H9 (cell line): ENCODE results near the gene FOS. TPM values are rescaled to one million over a fixed set of nuclear protein-coding genes. Genes with fewer than 3 reads are reported as not detected.

Experiments
- DNase-seq: peaks from one replicate; pipeline ENCODE4 v3.0.0-alpha.2; 2017
- H2AFZ ChIP-seq: one replicate; pipeline ENCODE4 v1.6.1; 2013; ENCODE audit warnings: mild to moderate bottlenecking, low read length, control low read depth, moderate library complexity
- H2AK5ac ChIP-seq: 2 replicates; pipeline ENCODE4 v1.6.1; 2013; ENCODE audit warnings: low read length, control low read depth, mixed read lengths; ENCODE audit not compliant: insufficient read length
- H2BK120ac ChIP-seq: one replicate; pipeline ENCODE4 v1.6.1; 2013; ENCODE audit warnings: low read depth, mild to moderate bottlenecking, low read length, control low read depth, inconsistent platforms; ENCODE audit not compliant: poor library complexity, severe bottlenecking
- H2BK12ac ChIP-seq: 2 replicates; pipeline ENCODE4 v1.6.1; 2013; ENCODE audit warnings: low read length, control low read depth, mixed read lengths, low read depth; ENCODE audit not compliant: insufficient read length
- H2BK15ac ChIP-seq: 2 replicates; pipeline ENCODE4 v1.6.1; 2013; ENCODE audit warnings: low read depth, low read length, control low read depth
- H2BK20ac ChIP-seq: one replicate; pipeline ENCODE4 v1.6.1; 2013; ENCODE audit warnings: low read depth, mild to moderate bottlenecking, low read length, control low read depth, inconsistent platforms; ENCODE audit not compliant: poor library complexity, severe bottlenecking
- H2BK5ac ChIP-seq: 2 replicates; pipeline ENCODE4 v1.6.1; 2013; ENCODE audit warnings: low read length, control low read depth, mixed read lengths; ENCODE audit not compliant: insufficient read length
- H3K14ac ChIP-seq: 2 replicates; pipeline ENCODE4 v1.6.1; 2013; ENCODE audit warnings: low read length, control low read depth; ENCODE audit not compliant: insufficient read depth
- H3K18ac ChIP-seq: 2 replicates; pipeline ENCODE4 v1.6.1; 2013; ENCODE audit warnings: low read depth, mild to moderate bottlenecking, mixed read lengths, low read length, control low read depth; ENCODE audit not compliant: insufficient read length
- H3K23ac ChIP-seq: 2 replicates; pipeline ENCODE4 v1.6.1; 2013; ENCODE audit warnings: low read length, control low read depth, mixed read lengths, low read depth; ENCODE audit not compliant: insufficient read length
- H3K23me2 ChIP-seq: 2 replicates; pipeline ENCODE4 v1.6.1; 2013; ENCODE audit warnings: low read depth, mild to moderate bottlenecking, mixed read lengths, low read length, control low read depth; ENCODE audit not compliant: insufficient read length, poor library complexity, severe bottlenecking
- H3K27ac ChIP-seq: 2 replicates; pipeline ENCODE4 v1.5.1; 2013; ENCODE audit warnings: low read length, control low read depth, mixed read lengths, low read depth; ENCODE audit not compliant: insufficient read length
- H3K27me3 ChIP-seq: 2 replicates; pipeline ENCODE4 v1.6.1; 2013; ENCODE audit warnings: low read length, control low read depth, inconsistent platforms; ENCODE audit not compliant: insufficient read depth
- H3K4ac ChIP-seq: 2 replicates; pipeline ENCODE4 v1.6.1; 2013; ENCODE audit warnings: low read depth, mild to moderate bottlenecking, control low read depth, inconsistent platforms, low read length, moderate library complexity
- H3K4me1 ChIP-seq: 2 replicates; pipeline ENCODE4 v1.6.1; 2013; ENCODE audit warnings: low read length, control low read depth, inconsistent platforms; ENCODE audit not compliant: insufficient read depth
- H3K4me2 ChIP-seq: 2 replicates; pipeline ENCODE4 v1.6.1; 2013; ENCODE audit warnings: low read length, control low read depth, mixed read lengths; ENCODE audit not compliant: insufficient read length, insufficient read depth
- H3K56ac ChIP-seq: 2 replicates; pipeline ENCODE4 v1.6.1; 2013; ENCODE audit warnings: low read depth, mild to moderate bottlenecking, mixed read lengths, low read length, control low read depth; ENCODE audit not compliant: insufficient read length
- H3K79me1 ChIP-seq: 2 replicates; pipeline ENCODE4 v1.6.1; 2013; ENCODE audit warnings: low read depth, mild to moderate bottlenecking, moderate library complexity, low read length, control low read depth, inconsistent platforms; ENCODE audit not compliant: insufficient read depth, poor library complexity, severe bottlenecking
- H3K79me2 ChIP-seq: 2 replicates; pipeline ENCODE4 v1.6.1; 2013; ENCODE audit warnings: low read length, control low read depth, inconsistent platforms; ENCODE audit not compliant: insufficient read depth
- H3K9ac ChIP-seq: 2 replicates; pipeline ENCODE4 v1.6.1; 2013; ENCODE audit warnings: low read length, control low read depth, mixed read lengths; ENCODE audit not compliant: insufficient read length; ENCODE audit errors: extremely low read depth
- H3K9me3 ChIP-seq: one replicate; pipeline ENCODE4 v1.6.1; 2013; ENCODE audit warnings: low read depth, low read length, inconsistent platforms; ENCODE audit not compliant: control insufficient read depth
- H3T11ph ChIP-seq: one replicate; pipeline ENCODE4 v1.6.1; 2013; ENCODE audit warnings: mild to moderate bottlenecking, low read length, control low read depth, inconsistent platforms
- H4K20me1 ChIP-seq: one replicate; pipeline ENCODE4 v1.6.1; 2013; ENCODE audit not compliant: control insufficient read depth, insufficient read length, insufficient read depth
- H4K5ac ChIP-seq: 2 replicates; pipeline ENCODE4 v1.6.1; 2013; ENCODE audit warnings: low read depth, mild to moderate bottlenecking, mixed read lengths, low read length, control low read depth; ENCODE audit not compliant: insufficient read length
- H4K8ac ChIP-seq: replicated peaks from 2 replicates; pipeline ENCODE4 v1.6.1; 2013; ENCODE audit warnings: low read length, control low read depth, mixed read lengths, low read depth; ENCODE audit not compliant: insufficient read length
- H4K91ac ChIP-seq: 2 replicates; pipeline ENCODE4 v1.6.1; 2013; ENCODE audit warnings: low read depth, mild to moderate bottlenecking, moderate library complexity, mixed read lengths, low read length, control low read depth; ENCODE audit not compliant: insufficient read length
- H3K27ac Mint-ChIP-seq, 3 experiments: 2 replicates in 2 of 3; 3 replicates in 1 of 3; pipeline ENCODE4 v1.8.0; 2020 to 2021; ENCODE audit warnings: mixed read lengths in 3 of 3, mild to moderate bottlenecking in 1 of 3, moderate library complexity in 1 of 3
- H3K27me3 Mint-ChIP-seq: 2 replicates; pipeline ENCODE4 v1.8.0; 2021; ENCODE audit warnings: low read depth, mild to moderate bottlenecking, moderate library complexity, mixed read lengths
- H3K36me3 Mint-ChIP-seq, 3 experiments: 2 replicates in 2 of 3; 3 replicates in 1 of 3; pipeline ENCODE4 v1.8.0; 2020 to 2021; ENCODE audit warnings: low read depth in 3 of 3, mixed read lengths in 3 of 3; ENCODE audit not compliant: insufficient read depth in 1 of 3
- H3K4me1 Mint-ChIP-seq, 2 experiments: 2 replicates each; pipeline ENCODE4 v1.8.0; 2020; ENCODE audit warnings: mixed read lengths in 2 of 2
- H3K4me3 Mint-ChIP-seq, 2 experiments: 2 replicates in 1 of 2; 3 replicates in 1 of 2; pipeline ENCODE4 v1.8.0; 2020 to 2021; ENCODE audit warnings: mild to moderate bottlenecking in 2 of 2, mixed read lengths in 2 of 2, moderate library complexity in 1 of 2
- H3K9me3 Mint-ChIP-seq, 2 experiments: 2 replicates in 1 of 2; 3 replicates in 1 of 2; pipeline ENCODE4 v1.8.0; 2020; ENCODE audit warnings: mild to moderate bottlenecking in 2 of 2, mixed read lengths in 2 of 2, moderate library complexity in 1 of 2
- CTCF ChIP-seq: fragments of 200-600 bp; sonication (generic); conservative IDR thresholded peaks from 3 replicates; pipeline ENCODE4 v1.8.0; 2021; ENCODE audit warnings: antibody characterized with exemption, mild to moderate bottlenecking
- WGBS: extraction: QIAGEN DNeasy Blood & Tissue Kit; methylation state at CpG from one replicate; pipeline ENCODE4 v1.1.7; 2013; ENCODE audit warnings: missing lambda C conversion rate, low lambda C conversion rate, mixed read lengths; ENCODE audit not compliant: insufficient read length; ENCODE audit errors: extremely low coverage; 5-methylcytosine and 5-hydroxymethylcytosine counted together
- total RNA-seq: library from RNA; stranded (reverse); gene quantifications from 2 replicates; pipeline ENCODE4 v1.2.1, GENCODE V29; 2021

The FOS gene
- total RNA-seq, 1 experiment from 2014 or later = 33.9 TPM

GRCh38 chr14:75315144-75315543 lies 36.5 kb downstream of the FOS start:
- Mint-ChIP-seq H3K27ac (no peak overlapping the region), H3K4me3 (no peak overlapping the region), H3K4me1 (peaks cover 8 to 14% of the 10 kb centered on the region in 2 experiments), H3K9me3 (no peaks in the 10 kb centered on the region), H3K27me3 (peaks cover 2% of the 10 kb centered on the region), H3K36me3 (no peaks in the 10 kb centered on the region)
- Histone ChIP-seq H3K56ac (no peak overlapping the region), H4K8ac (no peak overlapping the region), H4K91ac (no peak overlapping the region), H2BK20ac (no peak overlapping the region), H3K9me3 (no peaks in the 10 kb centered on the region), H2AK5ac (no peak overlapping the region), H3K18ac (no peak overlapping the region), H3K23ac (no peak overlapping the region), H3K4me2 (no peak overlapping the region), H2BK120ac (no peak overlapping the region), H2BK12ac (no peak overlapping the region), H3K79me2 (no peaks in the 10 kb centered on the region), H3K27me3 (no peaks in the 10 kb centered on the region), H2BK5ac (no peak overlapping the region), H3K9ac (no peak overlapping the region), H4K20me1 (no peaks in the 10 kb centered on the region), H3K14ac (no peak overlapping the region), H3K79me1 (no peaks in the 10 kb centered on the region), H2BK15ac (no peak overlapping the region), H3K4me1 (no peaks in the 10 kb centered on the region), H3K27ac (no peak overlapping the region), H4K5ac (no peak overlapping the region), H3K23me2 (no peaks in the 10 kb centered on the region), H3T11ph (no peak overlapping the region), H2AFZ (no peak overlapping the region), H3K4ac (no peak overlapping the region)
- no peak for TF ChIP-seq CTCF
- WGBS = no CpG with 5 or more reads among the region's 4 CpGs
- DNase-seq = no peak
